22Rv1 (cell line): ENCODE measurements around the gene CPLX1.

Experiments used
- H3K27ac ChIP-seq: fragments of 450-650 bp; 2 replicates; pipeline ENCODE4 v1.5.1; 2017
- ZFX ChIP-seq: fragments of 450-650 bp; IDR thresholded peaks from 2 replicates; pipeline ENCODE4 v1.6.1; 2017; ENCODE audit warnings: antibody characterized with exemption, borderline replicate concordance
- TF ChIP-seq, protein P1 (sequence below): fragments of 450-650 bp; IDR thresholded peaks from 2 replicates; pipeline ENCODE4 v1.5.1; 2017; ENCODE audit warnings: mild to moderate bottlenecking

Gene CPLX1

DNA sequence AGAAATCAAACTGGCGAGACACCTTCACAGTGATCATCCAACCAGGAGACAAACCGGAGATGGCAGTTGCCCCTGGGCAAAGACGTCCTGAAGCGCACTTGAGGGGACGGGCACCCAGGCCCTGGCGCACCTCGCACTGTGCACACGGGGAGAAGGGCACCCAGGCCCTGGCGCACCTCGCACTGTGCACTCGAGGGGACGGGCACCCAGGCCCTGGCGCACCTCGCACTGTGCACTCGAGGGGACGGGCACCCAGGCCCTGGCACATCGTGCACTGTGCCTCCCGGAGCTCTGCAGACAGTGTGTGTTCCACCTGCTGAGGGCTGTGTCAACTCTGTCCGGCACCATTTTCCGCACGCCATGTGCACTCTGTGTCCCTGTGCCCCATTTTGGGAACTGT is 34.6 kb upstream of the CPLX1 start:
- TF ChIP-seq ZFX, result no peak
- TF ChIP-seq, protein P1, sequence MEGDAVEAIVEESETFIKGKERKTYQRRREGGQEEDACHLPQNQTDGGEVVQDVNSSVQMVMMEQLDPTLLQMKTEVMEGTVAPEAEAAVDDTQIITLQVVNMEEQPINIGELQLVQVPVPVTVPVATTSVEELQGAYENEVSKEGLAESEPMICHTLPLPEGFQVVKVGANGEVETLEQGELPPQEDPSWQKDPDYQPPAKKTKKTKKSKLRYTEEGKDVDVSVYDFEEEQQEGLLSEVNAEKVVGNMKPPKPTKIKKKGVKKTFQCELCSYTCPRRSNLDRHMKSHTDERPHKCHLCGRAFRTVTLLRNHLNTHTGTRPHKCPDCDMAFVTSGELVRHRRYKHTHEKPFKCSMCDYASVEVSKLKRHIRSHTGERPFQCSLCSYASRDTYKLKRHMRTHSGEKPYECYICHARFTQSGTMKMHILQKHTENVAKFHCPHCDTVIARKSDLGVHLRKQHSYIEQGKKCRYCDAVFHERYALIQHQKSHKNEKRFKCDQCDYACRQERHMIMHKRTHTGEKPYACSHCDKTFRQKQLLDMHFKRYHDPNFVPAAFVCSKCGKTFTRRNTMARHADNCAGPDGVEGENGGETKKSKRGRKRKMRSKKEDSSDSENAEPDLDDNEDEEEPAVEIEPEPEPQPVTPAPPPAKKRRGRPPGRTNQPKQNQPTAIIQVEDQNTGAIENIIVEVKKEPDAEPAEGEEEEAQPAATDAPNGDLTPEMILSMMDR, result no peak
- no peak overlapping the region for H3K27ac ChIP-seq

DNA sequence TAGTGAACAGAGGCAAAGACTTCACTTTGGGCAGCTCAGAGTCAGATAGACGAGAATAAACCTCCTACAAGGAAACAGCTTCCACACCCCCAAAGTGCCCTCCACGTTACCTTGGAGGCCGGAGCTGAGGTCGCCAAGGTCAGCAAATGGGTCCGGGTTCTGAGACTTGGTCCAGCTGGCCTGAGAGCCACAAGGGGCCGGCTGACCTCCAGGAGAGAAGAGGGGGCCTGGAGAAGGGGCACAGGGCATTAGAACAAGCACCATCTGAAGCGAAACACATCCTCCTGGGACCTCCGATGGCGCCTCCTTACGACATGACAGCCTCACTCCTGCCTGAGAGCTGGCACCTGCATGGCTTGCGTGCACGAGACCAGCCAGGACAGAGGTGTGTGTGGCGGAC is 33.6 kb upstream of the CPLX1 start:
- TF ChIP-seq, protein P1, result no peak
- no peak for TF ChIP-seq ZFX
- no peak overlapping the region for H3K27ac ChIP-seq

DNA sequence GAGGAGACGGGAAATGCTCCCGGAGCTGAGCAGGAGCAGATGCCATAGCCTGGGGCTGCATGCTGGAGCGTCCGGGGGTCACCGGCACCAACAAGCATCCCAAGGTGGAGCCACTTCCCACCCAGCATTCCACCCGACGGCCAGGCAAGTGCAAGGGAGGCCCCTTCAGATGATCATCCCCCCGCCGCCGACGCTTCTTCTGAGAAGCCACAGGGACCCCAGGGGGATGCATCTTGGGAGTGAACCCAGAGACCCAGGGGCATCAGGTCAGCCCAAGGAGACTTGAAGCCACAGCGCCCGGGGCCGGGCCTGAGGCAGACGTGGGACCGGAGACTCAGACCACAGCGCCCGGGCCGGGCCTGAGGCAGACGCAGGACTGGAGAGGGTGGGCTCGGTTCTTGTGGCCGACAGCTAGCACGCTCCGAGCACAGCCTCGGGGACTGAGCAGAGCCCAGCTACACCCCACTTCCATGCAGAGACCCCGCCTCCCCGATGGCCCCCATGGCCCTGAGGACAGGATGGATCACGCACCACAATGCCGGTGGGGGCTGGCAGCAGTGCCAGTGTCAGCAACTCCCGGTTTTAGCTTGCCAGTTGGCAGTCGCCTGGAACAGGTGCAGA is 33.0 kb upstream of the CPLX1 start:
- no peak for TF ChIP-seq ZFX
- TF ChIP-seq, protein P1, result no peak
- H3K27ac ChIP-seq, result no peak overlapping the region

DNA sequence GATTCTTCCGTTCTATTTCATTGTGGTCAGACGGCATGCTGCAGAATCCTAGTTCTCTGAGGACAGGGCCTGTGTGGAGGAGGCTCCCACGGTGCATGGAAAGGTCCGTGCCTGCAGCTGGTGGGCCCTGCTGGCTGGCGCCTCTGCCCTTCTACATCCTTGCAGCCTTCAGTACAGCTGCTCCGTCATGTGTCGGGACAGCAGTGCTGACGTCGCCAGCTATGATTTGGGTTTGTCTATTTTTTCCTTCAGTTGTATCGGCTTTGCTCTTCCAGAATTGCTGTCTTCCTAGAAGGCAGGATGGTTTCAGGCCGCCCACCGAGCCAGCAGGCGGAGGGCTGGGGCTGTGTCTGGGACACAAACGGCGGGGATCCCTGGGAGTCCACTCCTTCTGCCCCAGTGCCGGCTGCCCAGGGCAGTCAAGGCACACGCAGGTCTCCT is 32.1 kb upstream of the CPLX1 start:
- no peak overlapping the region for H3K27ac ChIP-seq
- TF ChIP-seq ZFX, result no peak
- TF ChIP-seq, protein P1, result no peak

DNA sequence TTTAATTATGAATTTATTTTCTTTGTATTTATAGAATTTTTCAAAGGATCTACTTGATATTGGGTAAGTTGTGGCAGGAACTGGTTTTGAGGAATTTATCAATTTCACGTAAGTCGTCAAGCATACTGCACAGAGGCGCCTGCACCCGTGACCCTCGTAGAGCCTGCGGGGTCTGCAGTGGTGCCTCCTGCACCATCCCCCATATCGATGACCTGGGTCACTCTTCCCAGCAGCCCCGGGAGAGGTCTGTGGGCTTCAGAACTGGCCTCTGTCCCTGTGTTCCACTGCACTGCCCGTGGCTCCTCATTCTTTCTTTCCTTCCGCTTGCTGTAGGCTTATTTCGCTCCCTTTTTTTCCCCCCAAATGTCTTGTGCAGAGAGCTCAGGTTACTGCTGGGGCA is 31.5 kb upstream of the CPLX1 start:
- H3K27ac ChIP-seq, result no peak overlapping the region
- TF ChIP-seq, protein P1, result no peak

DNA sequence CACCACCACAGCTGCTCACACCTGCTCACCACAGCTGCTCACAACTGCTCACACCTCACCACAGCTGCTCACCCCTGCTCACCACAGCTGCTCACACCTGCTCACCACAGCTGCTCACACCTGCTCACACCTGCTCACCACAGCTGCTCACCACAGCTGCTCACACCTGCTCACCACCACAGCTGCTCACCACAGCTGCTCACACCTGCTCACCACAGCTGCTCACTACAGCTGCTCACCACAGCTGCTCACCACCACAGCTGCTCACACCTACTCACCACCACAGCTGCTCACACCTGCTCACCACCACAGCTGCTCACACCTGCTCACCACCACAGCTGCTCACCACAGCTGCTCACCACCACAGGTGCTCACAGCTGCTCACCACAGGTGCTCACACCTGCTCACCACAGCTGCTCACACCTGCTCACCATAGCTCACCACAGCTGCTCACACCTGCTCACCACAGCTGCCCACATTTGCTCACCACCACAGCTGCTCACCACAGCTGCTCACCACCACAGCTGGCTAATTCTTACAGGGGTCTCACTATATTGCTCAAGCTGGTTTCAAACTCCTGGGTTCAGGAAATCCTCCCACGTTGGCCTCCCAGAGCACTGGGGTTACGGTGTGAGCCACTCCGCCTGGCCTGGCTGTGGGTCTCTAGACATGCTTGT is 30.4 kb upstream of the CPLX1 start:
- no peak overlapping the region for H3K27ac ChIP-seq
- TF ChIP-seq ZFX, result no peak
- TF ChIP-seq, protein P1, result no peak

DNA sequence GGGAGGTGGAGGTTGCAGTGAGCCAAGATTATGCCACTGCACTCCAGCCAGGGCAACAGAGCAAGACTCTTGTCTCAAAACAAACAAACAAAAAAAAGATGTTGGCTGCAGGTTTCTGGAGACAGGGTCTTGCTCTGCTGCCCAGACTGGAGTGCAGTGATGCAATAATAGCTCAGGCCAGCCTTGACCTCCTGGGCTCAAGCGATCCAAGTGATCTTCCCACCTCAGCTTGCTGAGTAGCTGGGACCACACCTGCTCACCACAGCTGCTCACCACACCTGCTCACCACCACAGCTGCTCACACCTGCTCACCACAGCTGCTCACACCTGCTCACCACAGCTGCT is 29.9 kb upstream of the CPLX1 start:
- TF ChIP-seq ZFX, result no peak
- TF ChIP-seq, protein P1, result no peak
- H3K27ac ChIP-seq, result no peak overlapping the region
